GM21576 (cell line): ENCODE measurements around the gene ZNF213.
A peak's percentile ranks its signal among the peaks of the same experiment; 100 is the strongest.

ENCODE experiments used
- ATAC-seq: cut with Tn5 transposase; IDR thresholded peaks from one replicate; pipeline ENCODE4 v1.9.1; 2021; ENCODE audit warnings: mild to moderate bottlenecking, moderate library complexity; ENCODE audit not compliant: unreplicated experiment

Gene ZNF213

GRCh38 chr16:3099732-3100499, 34.9 kb upstream of the ZNF213 start:
- no peak for ATAC-seq

- no peak for ATAC-seq
Measured at GRCh38 chr16:3101018-3101840, 33.6 kb upstream of the ZNF213 start.

- no peak for ATAC-seq
Measured at GRCh38 chr16:3101841-3102470, 32.9 kb upstream of the ZNF213 start.

- ATAC-seq = peak; percentile 75
Measured at GRCh38 chr16:3106205-3106928, 28.5 kb upstream of the ZNF213 start.

GRCh38 chr16:3112058-3112880, 22.6 kb upstream of the ZNF213 start, which contains the start of gene ZNF205:
Gene ZNF205, plus strand, starts transcription at chr16:3112586. Its CDS starts 845 bp downstream, at chr16:3113431.
- ATAC-seq = no peak

- ATAC-seq = no peak
Measured at GRCh38 chr16:3112881-3113574, 21.8 kb upstream of the ZNF213 start.

GRCh38 chr16:3113765-3114479, 20.9 kb upstream of the ZNF213 start:
- no peak for ATAC-seq

- no peak for ATAC-seq
Measured at GRCh38 chr16:3115003-3115402, 19.8 kb upstream of the ZNF213 start.

GRCh38 chr16:3115561-3115960, 19.3 kb upstream of the ZNF213 start:
- ATAC-seq = no peak

- ATAC-seq = no peak
Measured at GRCh38 chr16:3118204-3118790, 16.5 kb upstream of the ZNF213 start.

- no peak for ATAC-seq
Measured at GRCh38 chr16:3118846-3119245, 16.0 kb upstream of the ZNF213 start.

- ATAC-seq = no peak
Measured at GRCh38 chr16:3119286-3119685, 15.5 kb upstream of the ZNF213 start.

GRCh38 chr16:3119701-3120408, 15.0 kb upstream of the ZNF213 start:
- no peak for ATAC-seq

GRCh38 chr16:3120435-3120834, 14.4 kb upstream of the ZNF213 start:
- ATAC-seq = no peak

GRCh38 chr16:3121851-3122467, 12.9 kb upstream of the ZNF213 start:
- no peak for ATAC-seq

- ATAC-seq = no peak
Measured at GRCh38 chr16:3122926-3123570, 11.8 kb upstream of the ZNF213 start.
